Nephron (organoid): ENCODE results near the gene PPDPF.

Experiments
- H3K27ac Mint-ChIP-seq, 3 experiments: 2 replicates each; pipeline ENCODE4 v1.8.0; 2020; ENCODE audit warnings: mixed read lengths in 3 of 3, mild to moderate bottlenecking in 2 of 3, moderate library complexity in 1 of 3
- H3K27me3 Mint-ChIP-seq: 2 replicates; pipeline ENCODE4 v1.8.0; 2021; ENCODE audit warnings: low read depth, mild to moderate bottlenecking, moderate library complexity, mixed read lengths
- H3K36me3 Mint-ChIP-seq: 2 replicates; pipeline ENCODE4 v1.8.0; 2020; ENCODE audit warnings: low read depth, mixed read lengths
- H3K4me1 Mint-ChIP-seq: 2 replicates; pipeline ENCODE4 v1.8.0; 2020; ENCODE audit warnings: mixed read lengths
- H3K4me3 Mint-ChIP-seq, 3 experiments: 2 replicates each; pipeline ENCODE4 v1.8.0; 2020; ENCODE audit warnings: mild to moderate bottlenecking in 3 of 3, mixed read lengths in 3 of 3, moderate library complexity in 2 of 3
- H3K9me3 Mint-ChIP-seq: 2 replicates; pipeline ENCODE4 v1.8.0; 2020; ENCODE audit warnings: mixed read lengths
- TF ChIP-seq, protein P1 (sequence below), 3 experiments: fragments of 200-600 bp; sonication (generic); IDR thresholded peaks; one replicate each; pipeline ENCODE4 v1.5.0; 2021; ENCODE audit warnings: antibody characterized with exemption in 3 of 3; ENCODE audit not compliant: unreplicated experiment in 3 of 3

The PPDPF gene

DNA sequence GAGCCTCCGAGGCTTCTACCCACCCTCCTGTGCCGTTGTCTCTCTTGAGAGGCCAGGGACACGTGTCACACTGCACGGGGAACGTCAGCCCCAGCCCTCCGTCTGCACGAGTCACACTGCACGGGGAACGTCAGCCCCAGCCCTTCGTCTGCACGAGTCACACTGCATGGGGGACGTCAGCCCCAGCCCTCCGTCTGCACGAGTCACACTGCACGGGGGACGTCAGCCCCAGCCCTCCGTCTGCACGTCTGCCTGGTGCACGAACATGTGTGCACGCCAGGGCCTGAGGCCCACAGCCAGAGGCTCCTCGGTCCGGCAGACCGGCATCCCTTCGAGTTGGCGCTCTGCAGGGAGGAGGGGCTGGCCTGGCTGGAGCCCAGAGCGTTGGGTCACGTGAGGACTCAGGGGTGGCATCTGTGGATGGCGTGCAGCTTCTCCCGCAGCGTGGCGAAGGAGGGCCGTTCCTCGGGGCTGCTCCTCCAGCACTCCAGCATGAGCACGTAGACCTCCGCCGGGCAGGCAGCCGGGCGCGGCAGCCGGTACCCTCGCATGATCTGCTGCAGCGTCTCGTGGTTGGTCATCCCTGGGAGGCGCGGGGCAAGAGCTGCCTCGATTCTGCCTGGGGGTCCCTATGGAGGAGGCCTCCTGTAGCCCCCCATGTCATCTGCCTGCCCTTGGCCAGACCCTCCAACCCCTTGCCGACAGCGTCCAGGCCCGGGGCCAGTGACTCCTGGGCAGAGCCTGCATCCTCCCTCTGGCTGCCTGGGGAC lies 20.0 kb downstream of the PPDPF start:
- no peak overlapping the region for H3K27ac Mint-ChIP-seq
- H3K4me1 Mint-ChIP-seq, result peaks cover 6% of the 10 kb centered on the region
- H3K27me3 Mint-ChIP-seq, result peaks cover 4% of the 10 kb centered on the region
- TF ChIP-seq, protein P1, sequence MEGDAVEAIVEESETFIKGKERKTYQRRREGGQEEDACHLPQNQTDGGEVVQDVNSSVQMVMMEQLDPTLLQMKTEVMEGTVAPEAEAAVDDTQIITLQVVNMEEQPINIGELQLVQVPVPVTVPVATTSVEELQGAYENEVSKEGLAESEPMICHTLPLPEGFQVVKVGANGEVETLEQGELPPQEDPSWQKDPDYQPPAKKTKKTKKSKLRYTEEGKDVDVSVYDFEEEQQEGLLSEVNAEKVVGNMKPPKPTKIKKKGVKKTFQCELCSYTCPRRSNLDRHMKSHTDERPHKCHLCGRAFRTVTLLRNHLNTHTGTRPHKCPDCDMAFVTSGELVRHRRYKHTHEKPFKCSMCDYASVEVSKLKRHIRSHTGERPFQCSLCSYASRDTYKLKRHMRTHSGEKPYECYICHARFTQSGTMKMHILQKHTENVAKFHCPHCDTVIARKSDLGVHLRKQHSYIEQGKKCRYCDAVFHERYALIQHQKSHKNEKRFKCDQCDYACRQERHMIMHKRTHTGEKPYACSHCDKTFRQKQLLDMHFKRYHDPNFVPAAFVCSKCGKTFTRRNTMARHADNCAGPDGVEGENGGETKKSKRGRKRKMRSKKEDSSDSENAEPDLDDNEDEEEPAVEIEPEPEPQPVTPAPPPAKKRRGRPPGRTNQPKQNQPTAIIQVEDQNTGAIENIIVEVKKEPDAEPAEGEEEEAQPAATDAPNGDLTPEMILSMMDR (IDR thresholded peaks at IDR 0.05; ENCODE audit: unreplicated experiment in 3 of 3), result no peak
- H3K36me3 Mint-ChIP-seq, result no peaks in the 10 kb centered on the region
- no peaks in the 10 kb centered on the region for H3K9me3 Mint-ChIP-seq
- no peak overlapping the region for H3K4me3 Mint-ChIP-seq

DNA sequence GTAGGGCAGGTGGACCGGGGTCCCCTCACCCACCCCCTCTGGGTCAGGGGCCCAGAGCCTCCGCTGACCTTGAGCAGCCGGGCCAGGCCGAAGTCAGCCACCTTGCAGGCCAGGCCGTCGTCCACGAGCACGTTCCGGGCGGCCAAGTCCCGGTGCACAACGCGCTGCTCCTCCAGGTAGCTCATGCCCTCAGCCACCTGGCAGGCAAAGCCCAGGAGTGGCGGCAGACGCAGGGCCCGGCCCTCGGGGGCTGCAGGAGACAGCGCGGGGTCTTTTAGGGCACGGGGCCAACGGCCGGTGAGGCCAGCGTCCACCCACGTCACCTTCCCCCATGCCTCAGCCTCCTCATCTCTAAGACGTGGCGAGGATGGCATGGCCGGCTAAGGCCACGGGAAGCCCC lies 20.8 kb downstream of the PPDPF start:
- TF ChIP-seq, protein P1 (IDR thresholded peaks at IDR 0.05; ENCODE audit: unreplicated experiment in 3 of 3), result no peak

DNA sequence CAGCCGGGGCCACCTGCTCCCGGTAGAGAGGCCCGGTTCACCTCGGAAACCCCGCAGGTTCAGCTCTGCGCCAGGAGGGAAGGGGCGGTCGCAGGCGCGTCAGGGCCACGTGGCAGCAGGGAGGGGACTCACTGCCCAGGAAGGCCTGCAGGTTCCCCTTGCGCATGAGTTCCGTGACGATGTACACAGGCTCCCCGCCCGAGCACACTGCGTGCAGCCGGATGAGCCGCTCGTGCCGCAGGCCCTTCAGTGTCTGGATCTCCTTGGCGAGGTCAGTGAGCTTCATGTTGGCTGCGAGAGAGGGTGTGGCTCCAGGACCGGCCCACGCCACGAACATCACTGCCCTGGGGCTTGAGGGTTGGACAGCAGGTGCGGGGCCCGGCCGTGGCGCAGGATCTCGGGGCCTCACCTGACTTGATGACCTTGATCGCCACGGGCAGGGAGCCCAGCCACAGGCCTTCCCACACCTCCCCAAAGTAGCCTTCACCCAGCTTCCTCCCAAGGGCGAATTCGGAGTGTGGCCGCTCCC lies 21.5 kb downstream of the PPDPF start:
- TF ChIP-seq, protein P1 (IDR thresholded peaks at IDR 0.05; ENCODE audit: unreplicated experiment in 3 of 3), result no peak
- Mint-ChIP-seq H3K4me1 (peaks cover 6% of the 10 kb centered on the region), H3K27me3 (peaks cover 12% of the 10 kb centered on the region), H3K9me3 (no peaks in the 10 kb centered on the region), H3K27ac (no peak overlapping the region), H3K4me3 (no peak overlapping the region), H3K36me3 (no peaks in the 10 kb centered on the region)

More for the DNA sequence above, 20.8 kb downstream of the PPDPF start:
- H3K27ac Mint-ChIP-seq, result no peak overlapping the region
- no peak overlapping the region for H3K4me3 Mint-ChIP-seq
- H3K27me3 Mint-ChIP-seq, result peaks cover 5% of the 10 kb centered on the region
- H3K9me3 Mint-ChIP-seq, result no peaks in the 10 kb centered on the region
- H3K4me1 Mint-ChIP-seq, result peaks cover 6% of the 10 kb centered on the region
- no peaks in the 10 kb centered on the region for H3K36me3 Mint-ChIP-seq

DNA sequence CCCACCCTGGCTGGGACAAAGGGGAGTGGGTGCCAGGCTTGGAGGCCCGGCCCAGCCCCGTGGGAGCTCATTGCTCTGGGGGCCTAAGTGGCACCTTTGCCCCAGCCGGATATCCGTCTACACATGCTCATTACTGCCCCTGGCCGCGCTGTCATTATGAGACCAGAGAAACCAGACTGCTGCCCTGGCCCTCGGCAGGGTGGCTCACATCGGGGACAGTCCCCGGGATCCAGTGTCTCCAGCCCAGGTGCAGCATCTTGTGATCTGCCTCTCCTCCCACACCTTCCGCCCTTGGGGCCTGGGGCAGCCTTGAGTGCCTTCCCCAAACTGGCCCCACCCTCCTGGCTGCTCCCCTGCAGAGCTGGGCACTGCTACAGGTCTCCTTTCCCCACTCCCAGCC lies 22.1 kb downstream of the PPDPF start:
- Mint-ChIP-seq H3K27ac (no peak overlapping the region), H3K27me3 (peaks cover 12% of the 10 kb centered on the region), H3K4me3 (no peak overlapping the region), H3K36me3 (no peaks in the 10 kb centered on the region), H3K4me1 (peaks cover 6% of the 10 kb centered on the region), H3K9me3 (no peaks in the 10 kb centered on the region)
- TF ChIP-seq, protein P1 (IDR thresholded peaks at IDR 0.05; ENCODE audit: unreplicated experiment in 3 of 3), result no peak

DNA sequence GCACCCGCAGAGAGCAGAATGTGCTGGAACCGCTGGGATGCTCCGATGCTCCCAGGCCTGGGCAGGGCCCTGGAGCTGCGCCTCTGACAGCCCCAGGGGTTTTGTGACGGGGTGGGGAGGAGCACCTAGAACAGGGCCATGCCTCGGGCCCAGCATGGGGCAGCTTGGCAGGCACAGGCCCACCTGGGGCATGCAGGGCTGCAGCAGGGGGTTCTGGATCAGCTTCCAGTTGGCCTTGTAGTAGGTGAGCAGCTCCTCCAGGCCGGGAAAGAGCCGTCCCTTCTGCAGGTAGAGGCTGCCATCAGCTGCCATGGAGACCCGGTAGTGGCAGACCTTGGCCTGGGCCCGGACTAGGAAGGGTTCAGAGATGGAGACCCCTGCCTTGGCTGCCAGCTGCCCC lies 22.6 kb downstream of the PPDPF start:
- TF ChIP-seq, protein P1 (IDR thresholded peaks at IDR 0.05; ENCODE audit: unreplicated experiment in 3 of 3), result no peak
- Mint-ChIP-seq H3K36me3 (no peaks in the 10 kb centered on the region), H3K4me1 (peaks cover 6% of the 10 kb centered on the region), H3K9me3 (no peaks in the 10 kb centered on the region), H3K27me3 (peaks cover 12% of the 10 kb centered on the region), H3K27ac (no peak overlapping the region), H3K4me3 (no peak overlapping the region)

DNA sequence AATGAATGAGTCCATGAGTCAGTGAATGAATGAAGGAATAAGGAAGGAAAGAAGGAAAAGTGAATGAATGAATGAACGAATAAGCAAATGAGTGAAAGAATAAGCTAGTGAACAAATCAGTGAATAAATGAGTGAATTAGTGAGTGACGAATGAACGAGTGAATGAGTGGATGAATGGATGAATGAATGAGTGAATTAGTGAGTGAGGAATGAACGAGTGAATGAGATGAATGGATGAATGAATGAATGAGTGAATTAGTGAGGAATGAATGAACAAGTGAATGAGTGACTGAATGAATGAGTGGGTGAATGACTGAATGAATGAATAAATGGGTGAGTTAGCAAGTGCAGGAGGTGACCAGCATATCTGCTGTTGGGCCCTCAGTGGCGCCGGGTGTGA lies 23.2 kb downstream of the PPDPF start:
- H3K9me3 Mint-ChIP-seq, result no peaks in the 10 kb centered on the region
- no peaks in the 10 kb centered on the region for H3K36me3 Mint-ChIP-seq
- peaks cover 16% of the 10 kb centered on the region for H3K27me3 Mint-ChIP-seq

More for the DNA sequence above, 23.2 kb downstream of the PPDPF start:
- peak overlapping the region in 1 of 3 experiments; percentile 12 for H3K27ac Mint-ChIP-seq
- TF ChIP-seq, protein P1 (IDR thresholded peaks at IDR 0.05; ENCODE audit: unreplicated experiment in 3 of 3), result no peak
- H3K4me1 Mint-ChIP-seq, result peaks cover 6% of the 10 kb centered on the region
- no peak overlapping the region for H3K4me3 Mint-ChIP-seq
